Measurements from ENCODE around the gene ELMO3. TPM values are rescaled to one million over a fixed set of nuclear protein-coding genes. Genes with fewer than 3 reads are reported as not detected.

Gene ELMO3
- total and polyA plus RNA-seq, 2 of the 13 experiments (the other 11 are each of a cell fraction or from before 2014, with no cell fraction given), result 2.6 to 4.0 TPM

DNA sequence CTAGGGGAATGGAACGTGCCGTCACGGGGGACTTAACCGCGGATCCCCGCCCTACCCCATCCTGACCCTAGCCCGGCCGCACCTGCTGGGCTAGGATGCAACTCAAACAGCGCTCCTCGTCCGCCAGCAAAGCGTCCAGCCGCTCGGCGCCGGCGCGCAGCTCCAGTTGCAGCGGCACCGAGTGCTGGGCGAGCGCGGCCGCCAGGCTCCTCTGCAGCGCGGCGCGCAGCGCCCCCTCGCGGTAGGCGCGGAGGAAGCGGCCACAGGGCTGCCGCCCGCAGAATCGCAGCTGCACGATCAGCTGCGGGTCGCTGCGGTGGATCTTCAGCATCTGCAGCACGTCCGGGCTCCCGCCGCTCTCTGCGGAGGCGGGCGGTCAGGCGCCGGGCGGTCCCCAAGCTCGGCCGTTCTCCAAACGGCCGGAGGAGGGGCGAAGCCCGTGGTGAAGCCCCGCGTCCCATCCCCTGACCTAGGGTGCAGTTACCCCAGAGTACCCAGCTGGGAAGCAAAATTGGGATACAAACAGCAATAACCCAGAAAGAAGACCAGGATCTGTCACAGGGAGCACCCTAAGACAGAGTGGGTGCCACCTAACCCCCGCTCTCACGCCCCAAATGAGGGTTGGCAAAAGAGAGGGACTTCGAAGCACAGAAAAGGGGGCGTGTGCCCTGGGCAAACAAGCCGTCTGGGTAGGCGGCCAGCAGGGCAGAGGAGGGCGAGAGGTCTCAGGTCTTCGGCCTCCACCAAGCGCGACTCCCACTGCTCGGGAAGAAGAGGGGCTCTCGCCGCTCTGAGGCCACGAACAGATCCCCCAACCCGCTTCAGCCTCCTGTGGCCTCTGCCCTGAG is 43.4 kb upstream of the ELMO3 start (continued):
- peak; percentile 25; the same call in 1 of the 2 replicates for TF ChIP-seq ZNF607 (CRISPR knock-in tag; IDR thresholded peaks at IDR 0.05; ENCODE audit: borderline replicate concordance)
- TF ChIP-seq GFI1 (CRISPR knock-in tag; IDR thresholded peaks at IDR 0.05; ENCODE audit: borderline replicate concordance), result peak; percentile 40; the same call in 1 of the 2 replicates
- TF ChIP-seq, protein P1, sequence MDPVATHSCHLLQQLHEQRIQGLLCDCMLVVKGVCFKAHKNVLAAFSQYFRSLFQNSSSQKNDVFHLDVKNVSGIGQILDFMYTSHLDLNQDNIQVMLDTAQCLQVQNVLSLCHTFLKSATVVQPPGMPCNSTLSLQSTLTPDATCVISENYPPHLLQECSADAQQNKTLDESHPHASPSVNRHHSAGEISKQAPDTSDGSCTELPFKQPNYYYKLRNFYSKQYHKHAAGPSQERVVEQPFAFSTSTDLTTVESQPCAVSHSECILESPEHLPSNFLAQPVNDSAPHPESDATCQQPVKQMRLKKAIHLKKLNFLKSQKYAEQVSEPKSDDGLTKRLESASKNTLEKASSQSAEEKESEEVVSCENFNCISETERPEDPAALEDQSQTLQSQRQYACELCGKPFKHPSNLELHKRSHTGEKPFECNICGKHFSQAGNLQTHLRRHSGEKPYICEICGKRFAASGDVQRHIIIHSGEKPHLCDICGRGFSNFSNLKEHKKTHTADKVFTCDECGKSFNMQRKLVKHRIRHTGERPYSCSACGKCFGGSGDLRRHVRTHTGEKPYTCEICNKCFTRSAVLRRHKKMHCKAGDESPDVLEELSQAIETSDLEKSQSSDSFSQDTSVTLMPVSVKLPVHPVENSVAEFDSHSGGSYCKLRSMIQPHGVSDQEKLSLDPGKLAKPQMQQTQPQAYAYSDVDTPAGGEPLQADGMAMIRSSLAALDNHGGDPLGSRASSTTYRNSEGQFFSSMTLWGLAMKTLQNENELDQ (CRISPR knock-in tag; IDR thresholded peaks at IDR 0.05; ENCODE audit: borderline replicate concordance), result no peak
- no peak; the same call in 1 of the 2 replicates for TF ChIP-seq BCL6 (CRISPR knock-in tag; IDR thresholded peaks at IDR 0.05)
- no peak; the same call in 1 of the 2 replicates for TF ChIP-seq ZNF333 (CRISPR knock-in tag; IDR thresholded peaks at IDR 0.05; ENCODE audit: borderline replicate concordance)
- TF ChIP-seq ZNF883 (CRISPR knock-in tag; IDR thresholded peaks at IDR 0.05; ENCODE audit: not compliant biosample characterization), result no peak
- TF ChIP-seq, protein P2, sequence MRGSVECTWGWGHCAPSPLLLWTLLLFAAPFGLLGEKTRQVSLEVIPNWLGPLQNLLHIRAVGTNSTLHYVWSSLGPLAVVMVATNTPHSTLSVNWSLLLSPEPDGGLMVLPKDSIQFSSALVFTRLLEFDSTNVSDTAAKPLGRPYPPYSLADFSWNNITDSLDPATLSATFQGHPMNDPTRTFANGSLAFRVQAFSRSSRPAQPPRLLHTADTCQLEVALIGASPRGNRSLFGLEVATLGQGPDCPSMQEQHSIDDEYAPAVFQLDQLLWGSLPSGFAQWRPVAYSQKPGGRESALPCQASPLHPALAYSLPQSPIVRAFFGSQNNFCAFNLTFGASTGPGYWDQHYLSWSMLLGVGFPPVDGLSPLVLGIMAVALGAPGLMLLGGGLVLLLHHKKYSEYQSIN (CRISPR knock-in tag; IDR thresholded peaks at IDR 0.05; ENCODE audit: borderline replicate concordance), result no peak
- TF ChIP-seq, protein P3, sequence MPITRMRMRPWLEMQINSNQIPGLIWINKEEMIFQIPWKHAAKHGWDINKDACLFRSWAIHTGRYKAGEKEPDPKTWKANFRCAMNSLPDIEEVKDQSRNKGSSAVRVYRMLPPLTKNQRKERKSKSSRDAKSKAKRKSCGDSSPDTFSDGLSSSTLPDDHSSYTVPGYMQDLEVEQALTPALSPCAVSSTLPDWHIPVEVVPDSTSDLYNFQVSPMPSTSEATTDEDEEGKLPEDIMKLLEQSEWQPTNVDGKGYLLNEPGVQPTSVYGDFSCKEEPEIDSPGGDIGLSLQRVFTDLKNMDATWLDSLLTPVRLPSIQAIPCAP (CRISPR knock-in tag; IDR thresholded peaks at IDR 0.05; ENCODE audit: low read depth), result 0 out of 2 replicates have a peak, but pooled peaks have one; percentile 11
- no peak; the same call in 1 of the 2 replicates for TF ChIP-seq ZNF674 (CRISPR knock-in tag; IDR thresholded peaks at IDR 0.05; ENCODE audit: low read depth)
- TF ChIP-seq SPEN (CRISPR knock-in tag; IDR thresholded peaks at IDR 0.05; ENCODE audit: low read depth), result peak; percentile 78; the same call in 1 of the 2 replicates
- TF ChIP-seq, protein P4, sequence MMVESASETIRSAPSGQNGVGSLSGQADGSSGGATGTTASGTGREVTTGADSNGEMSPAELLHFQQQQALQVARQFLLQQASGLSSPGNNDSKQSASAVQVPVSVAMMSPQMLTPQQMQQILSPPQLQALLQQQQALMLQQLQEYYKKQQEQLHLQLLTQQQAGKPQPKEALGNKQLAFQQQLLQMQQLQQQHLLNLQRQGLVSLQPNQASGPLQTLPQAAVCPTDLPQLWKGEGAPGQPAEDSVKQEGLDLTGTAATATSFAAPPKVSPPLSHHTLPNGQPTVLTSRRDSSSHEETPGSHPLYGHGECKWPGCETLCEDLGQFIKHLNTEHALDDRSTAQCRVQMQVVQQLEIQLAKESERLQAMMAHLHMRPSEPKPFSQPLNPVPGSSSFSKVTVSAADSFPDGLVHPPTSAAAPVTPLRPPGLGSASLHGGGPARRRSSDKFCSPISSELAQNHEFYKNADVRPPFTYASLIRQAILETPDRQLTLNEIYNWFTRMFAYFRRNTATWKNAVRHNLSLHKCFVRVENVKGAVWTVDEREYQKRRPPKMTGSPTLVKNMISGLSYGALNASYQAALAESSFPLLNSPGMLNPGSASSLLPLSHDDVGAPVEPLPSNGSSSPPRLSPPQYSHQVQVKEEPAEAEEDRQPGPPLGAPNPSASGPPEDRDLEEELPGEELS (CRISPR knock-in tag; IDR thresholded peaks at IDR 0.05), result no peak; the same call in 1 of the 2 replicates
- peak; percentile 65; the same call in 1 of the 2 replicates for TF ChIP-seq GABPB1 (CRISPR knock-in tag; IDR thresholded peaks at IDR 0.05)
- no peak for TF ChIP-seq ZNF552 (CRISPR knock-in tag; IDR thresholded peaks at IDR 0.05; ENCODE audit: borderline replicate concordance)
- no peak for TF ChIP-seq CREM (IDR thresholded peaks at IDR 0.05)
- TF ChIP-seq CREM (CRISPR knock-in tag; IDR thresholded peaks at IDR 0.05), result no peak
- TF ChIP-seq, protein P5, sequence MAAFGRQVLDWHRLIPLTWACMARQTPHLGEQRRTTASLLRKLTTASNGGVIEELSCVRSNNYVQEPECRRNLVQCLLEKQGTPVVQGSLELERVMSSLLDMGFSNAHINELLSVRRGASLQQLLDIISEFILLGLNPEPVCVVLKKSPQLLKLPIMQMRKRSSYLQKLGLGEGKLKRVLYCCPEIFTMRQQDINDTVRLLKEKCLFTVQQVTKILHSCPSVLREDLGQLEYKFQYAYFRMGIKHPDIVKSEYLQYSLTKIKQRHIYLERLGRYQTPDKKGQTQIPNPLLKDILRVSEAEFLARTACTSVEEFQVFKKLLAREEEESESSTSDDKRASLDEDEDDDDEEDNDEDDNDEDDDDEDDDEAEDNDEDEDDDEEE (CRISPR knock-in tag; IDR thresholded peaks at IDR 0.05), result peak; percentile 66
- TF ChIP-seq ATAD3A (CRISPR knock-in tag; IDR thresholded peaks at IDR 0.05), result no peak
- TF ChIP-seq CBX5 (CRISPR knock-in tag; IDR thresholded peaks at IDR 0.05; ENCODE audit: borderline replicate concordance), result no peak; the same call in 1 of the 2 replicates
- no peak for TF ChIP-seq DMAP1 (CRISPR knock-in tag; IDR thresholded peaks at IDR 0.05)
- no peak for TF ChIP-seq MED13 (CRISPR knock-in tag; IDR thresholded peaks at IDR 0.05)
- peak; percentile 92 for TF ChIP-seq XRCC5 (optimal IDR thresholded peaks at IDR 0.05; ENCODE audit: low read length)
- TF ChIP-seq ZFP62 (CRISPR knock-in tag; IDR thresholded peaks at IDR 0.05), result no peak

All from HepG2 (cell line).